H1 (cell line): ENCODE results near the gene LTBP4. TPM values are rescaled to one million over a fixed set of nuclear protein-coding genes. Genes with fewer than 3 reads are reported as not detected.
A peak's percentile ranks its signal among the peaks of the same experiment; 100 is the strongest.

Experiments used
- CTCF ChIA-PET: fragments of 300-600 bp; sonication (Branson Sonifier 250); formaldehyde crosslinking; loops from one replicate; lab custom pipeline; 2021; ENCODE audit not compliant: partially characterized antibody; lab: Charles Lee
- POLR2A ChIA-PET: fragments of 300-600 bp; sonication (Branson Sonifier 250); formaldehyde crosslinking; loops from one replicate; lab custom pipeline; 2021; ENCODE audit warnings: inconsistent platforms; ENCODE audit not compliant: partially characterized antibody; lab: Charles Lee
- DNase-seq, 2 experiments: peaks; one replicate each; pipeline versions ENCODE4 v3.0.0 to v3.0.0-alpha.2; 2010 to 2022; ENCODE audit warnings: low spot score in 2 of 2, low read depth in 1 of 2, mixed read lengths in 1 of 2
- FAIRE-seq: peaks from 2 replicates; lab custom pipeline; 2011; peaks lifted over from hg19 to GRCh38; lab: Jason Lieb, UNC
- H2AFZ ChIP-seq: 2 replicates; pipeline ENCODE4 v1.8.1; 2012; ENCODE audit warnings: low read length, inconsistent platforms
- H2AK5ac ChIP-seq: 2 replicates; pipeline ENCODE4 v1.6.1; 2013; ENCODE audit warnings: low read depth, low read length
- H2BK120ac ChIP-seq: replicated peaks from 2 replicates; pipeline ENCODE3; 2013; ENCODE audit warnings: low read depth, low read length, inconsistent platforms
- H2BK12ac ChIP-seq: 2 replicates; pipeline ENCODE4 v1.6.1; 2013; ENCODE audit warnings: low read depth, low read length
- H2BK15ac ChIP-seq: 2 replicates; pipeline ENCODE4 v1.6.1; 2013; ENCODE audit warnings: low read length
- H2BK20ac ChIP-seq: 2 replicates; pipeline ENCODE4 v1.6.1; 2013; ENCODE audit warnings: low read length
- H2BK5ac ChIP-seq: 2 replicates; pipeline ENCODE4 v1.6.1; 2013; ENCODE audit warnings: low read depth, low read length
- H3K14ac ChIP-seq: 2 replicates; pipeline ENCODE4 v1.6.1; 2013; ENCODE audit warnings: inconsistent platforms; ENCODE audit not compliant: insufficient read length
- H3K18ac ChIP-seq: 2 replicates; pipeline ENCODE4 v1.6.1; 2013; ENCODE audit warnings: low read length; ENCODE audit errors: extremely low read depth
- H3K23ac ChIP-seq: 2 replicates; pipeline ENCODE4 v1.6.1; 2013; ENCODE audit warnings: inconsistent platforms; ENCODE audit not compliant: insufficient read length
- H3K23me2 ChIP-seq: 2 replicates; pipeline ENCODE4 v1.6.1; 2013; ENCODE audit warnings: low read depth, low read length
- H3K27ac ChIP-seq: 2 replicates; pipeline ENCODE4 v1.6.1; 2011; ENCODE audit warnings: low read depth, low read length, inconsistent platforms
- H3K27me3 ChIP-seq, 4 experiments: replicated peaks in 1 of 4; 1 replicate in 1 of 4; 2 replicates in 3 of 4; pipeline versions ENCODE4 v1.6.1 to v1.8.1; 2011 to 2013; ENCODE audit warnings: low read length in 3 of 4, mild to moderate bottlenecking in 3 of 4, inconsistent platforms in 2 of 4, mixed read lengths in 2 of 4, moderate library complexity in 1 of 4; ENCODE audit not compliant: control insufficient read depth in 3 of 4, insufficient read depth in 3 of 4; ENCODE audit errors: extremely low read depth in 1 of 4
- H3K36me3 ChIP-seq, 4 experiments: 2 replicates each; pipeline versions ENCODE4 v1.6.1 to v1.8.1; 2011 to 2013; ENCODE audit warnings: mild to moderate bottlenecking in 4 of 4, low read length in 3 of 4, moderate library complexity in 2 of 4, control low read depth in 1 of 4, inconsistent platforms in 1 of 4; ENCODE audit not compliant: insufficient read depth in 4 of 4, control insufficient read depth in 2 of 4
- H3K4ac ChIP-seq: replicated peaks from 2 replicates; pipeline ENCODE3; 2013; ENCODE audit warnings: low read length, low read depth, mixed read lengths, inconsistent platforms; ENCODE audit not compliant: insufficient read length
- H3K4me1 ChIP-seq, 4 experiments: replicated peaks in 1 of 4; 1 replicate in 1 of 4; 2 replicates in 3 of 4; pipeline versions ENCODE4 v1.6.1 to v1.8.1; 2011 to 2013; ENCODE audit warnings: low read length in 3 of 4, inconsistent platforms in 2 of 4, mixed read lengths in 1 of 4; ENCODE audit not compliant: insufficient read depth in 4 of 4, control insufficient read depth in 3 of 4
- H3K4me2 ChIP-seq, 2 experiments: 2 replicates each; pipeline versions ENCODE4 v1.6.1 to v1.8.1; 2011 to 2013; ENCODE audit warnings: low read depth in 2 of 2, low read length in 2 of 2, control low read depth in 1 of 2, inconsistent platforms in 1 of 2, mild to moderate bottlenecking in 1 of 2; ENCODE audit not compliant: insufficient read depth in 1 of 2
- H3K4me3 ChIP-seq, 4 experiments: fragments of 200-600, 300-600 bp in 1 of 4; sonication (generic), shearing (Covaris generic), sonication (Bioruptor Twin) in 1 of 4; 2 replicates each; pipeline versions ENCODE4 v1.5.1 to v1.8.1; 2011 to 2016; ENCODE audit warnings: low read length in 4 of 4, low read depth in 3 of 4, control low read depth in 2 of 4, inconsistent platforms in 2 of 4, mild to moderate bottlenecking in 2 of 4, mixed read lengths in 1 of 4, moderate library complexity in 1 of 4; ENCODE audit not compliant: insufficient read depth in 2 of 4; ENCODE audit errors: extremely low read depth in 1 of 4
- H3K56ac ChIP-seq: replicated peaks from 2 replicates; pipeline ENCODE3; 2013; ENCODE audit warnings: low read depth, mild to moderate bottlenecking, mixed read lengths, low read length, inconsistent platforms; ENCODE audit not compliant: insufficient read length
- H3K79me1 ChIP-seq: 2 replicates; pipeline ENCODE4 v1.6.1; 2013; ENCODE audit warnings: low read depth, low read length, control low read depth
- H3K79me2 ChIP-seq, 2 experiments: 2 replicates each; pipeline versions ENCODE4 v1.6.1 to v1.8.1; 2012 to 2013; ENCODE audit warnings: low read length in 2 of 2, mild to moderate bottlenecking in 2 of 2, inconsistent platforms in 1 of 2; ENCODE audit not compliant: insufficient read depth in 2 of 2, control insufficient read depth in 1 of 2
- H3K9ac ChIP-seq, 4 experiments: replicated peaks in 1 of 4; 1 replicate in 1 of 4; 2 replicates in 3 of 4; pipeline versions ENCODE4 v1.6.1 to v1.8.1; 2011 to 2013; ENCODE audit warnings: low read depth in 3 of 4, low read length in 3 of 4, control low read depth in 2 of 4, mild to moderate bottlenecking in 2 of 4, moderate library complexity in 2 of 4, inconsistent platforms in 1 of 4; ENCODE audit errors: extremely low read depth in 1 of 4
- H3K9me3 ChIP-seq, 2 experiments: 2 replicates each; pipeline versions ENCODE4 v1.6.1 to v1.8.1; 2012 to 2013; ENCODE audit warnings: mild to moderate bottlenecking in 2 of 2, moderate library complexity in 2 of 2, control low read depth in 1 of 2, inconsistent platforms in 1 of 2, low read depth in 1 of 2, low read length in 1 of 2, mixed read lengths in 1 of 2; ENCODE audit not compliant: insufficient read depth in 2 of 2
- H4K20me1 ChIP-seq, 2 experiments: replicated peaks in 1 of 2; 2 replicates each; pipeline versions ENCODE3 to v1.8.1; 2011 to 2013; ENCODE audit warnings: inconsistent platforms in 2 of 2, low read length in 2 of 2, mild to moderate bottlenecking in 1 of 2; ENCODE audit not compliant: insufficient read depth in 2 of 2, control insufficient read depth in 1 of 2
- H4K5ac ChIP-seq: 2 replicates; pipeline ENCODE4 v1.6.1; 2013; ENCODE audit warnings: low read length, low read depth, mixed read lengths, inconsistent platforms; ENCODE audit not compliant: insufficient read length
- H4K8ac ChIP-seq: 2 replicates; pipeline ENCODE4 v1.8.0; 2013; ENCODE audit warnings: mild to moderate bottlenecking, moderate library complexity, low read length, inconsistent platforms; ENCODE audit not compliant: insufficient read depth; ENCODE audit errors: extremely low read depth
- H4K91ac ChIP-seq: replicated peaks from 2 replicates; pipeline ENCODE3; 2013; ENCODE audit warnings: low read length, mixed read lengths, inconsistent platforms; ENCODE audit not compliant: insufficient read length
- EP300 ChIP-seq, 2 experiments: IDR thresholded peaks; 1 replicate in 1 of 2; 2 replicates in 1 of 2; pipeline ENCODE4 v1.6.1; 2011 to 2012; ENCODE audit warnings: low read depth in 2 of 2, low read length in 2 of 2, mild to moderate bottlenecking in 2 of 2, borderline replicate concordance in 1 of 2, inconsistent platforms in 1 of 2, moderate library complexity in 1 of 2
- SIX5 ChIP-seq: IDR thresholded peaks from 2 replicates; pipeline ENCODE4 v1.6.1; 2011; ENCODE audit warnings: mild to moderate bottlenecking, low read depth, low read length
- WGBS, 2 experiments: shearing (Covaris generic) in 1 of 2; methylation state at CpG; one replicate each; pipeline versions ENCODE4 v1.1.6 to v1.1.7; 2013 to 2015; ENCODE audit warnings: low lambda C conversion rate in 2 of 2, mixed read lengths in 2 of 2, inconsistent platforms in 1 of 2, low coverage in 1 of 2, missing lambda C conversion rate in 1 of 2; ENCODE audit not compliant: insufficient replicate concordance in 2 of 2, insufficient coverage in 1 of 2, insufficient read length in 1 of 2; ENCODE audit errors: extremely low coverage in 1 of 2, missing lambda C conversion rate in 1 of 2; 5-methylcytosine and 5-hydroxymethylcytosine counted together
- polyA plus RNA-seq, 7 experiments: library from polyadenylated mRNA; depleted of rRNA in 3 of 7; stranded (reverse) in 5 of 7; unstranded in 2 of 7; fragments of >200 nt in 5 of 7; fragments of 200-250 nt in 2 of 7; gene quantifications; 1 replicate in 5 of 7; 2 replicates in 1 of 7; 4 replicates in 1 of 7; pipeline versions ENCODE4 v1.2.1 to v1.2.3, GENCODE V29; 2011 to 2013; ENCODE audit warnings: missing spikeins in 2 of 7, mixed read lengths in 2 of 7
- total RNA-seq: library from RNA; stranded (reverse); fragmentation: NEBNext Ultra II Directional; extraction: Animal tissue kit (Norgen Biotek cat#: 25700); gene quantifications from 2 replicates; pipeline ENCODE4 v1.2.1, GENCODE V29; 2021
- TF ChIP-seq, protein P1 (sequence below): IDR thresholded peaks from 2 replicates; pipeline ENCODE4 v1.6.1; 2012; ENCODE audit warnings: inconsistent platforms
- TF ChIP-seq, protein P2 (sequence below): IDR thresholded peaks from 2 replicates; pipeline ENCODE4 v1.6.1; 2012; ENCODE audit warnings: inconsistent platforms

LTBP4 gene
- total and polyA plus RNA-seq, 2 of the 8 experiments (the other 6 are each of a cell fraction or from before 2014, with no cell fraction given): 54.5 to 77.1 TPM

DNA sequence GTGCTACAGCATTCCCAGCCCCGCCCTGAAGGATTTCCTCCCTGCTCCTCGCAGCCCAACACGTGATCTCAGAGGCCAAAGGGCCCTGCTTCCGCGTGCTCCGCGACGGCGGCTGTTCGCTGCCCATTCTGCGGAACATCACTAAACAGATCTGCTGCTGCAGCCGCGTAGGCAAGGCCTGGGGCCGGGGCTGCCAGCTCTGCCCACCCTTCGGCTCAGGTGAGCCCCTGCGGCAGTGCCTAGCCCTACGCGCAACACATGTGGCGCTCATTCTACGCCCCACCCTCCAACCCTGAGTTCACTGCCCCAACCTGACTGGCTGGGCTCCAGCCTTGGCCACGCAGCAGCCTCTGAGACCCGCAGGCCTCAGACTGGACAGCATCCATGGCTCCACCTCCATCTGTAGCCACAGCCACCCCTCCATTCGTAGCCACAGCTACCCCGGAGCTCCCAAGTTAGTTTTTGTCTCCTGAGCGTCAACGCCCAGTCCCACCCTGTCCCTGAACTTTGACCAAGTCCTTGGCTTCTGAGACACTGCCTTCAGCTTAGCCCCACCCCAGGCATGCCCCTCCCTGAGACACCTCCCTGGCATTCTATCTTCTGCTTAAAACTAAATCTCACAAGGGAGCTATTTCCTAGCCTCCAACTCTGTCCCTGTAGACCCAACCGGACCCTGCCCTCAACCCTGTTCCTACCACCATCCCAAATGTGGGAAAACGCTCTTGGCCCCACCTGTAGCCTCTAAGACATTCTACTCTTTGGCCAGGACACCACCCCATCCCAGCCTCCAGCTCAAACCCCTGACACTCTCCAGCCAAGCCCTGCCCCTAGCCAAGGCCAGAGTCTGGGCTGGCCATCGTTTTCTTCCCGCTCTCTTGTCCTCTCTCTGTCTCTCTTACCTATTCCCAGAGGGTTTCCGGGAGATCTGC lies 6.4 kb downstream of the LTBP4 start:
- Histone ChIP-seq H4K91ac (no peak overlapping the region), H3K23ac (no peak overlapping the region), H3K56ac (no peak overlapping the region), H3K36me3 (no peaks in the 10 kb centered on the region; a peak in 1 of 8 replicates), H3K23me2 (peaks cover 30% of the 10 kb centered on the region; the same call in 1 of the 2 replicates), H3K9ac (no peak overlapping the region), H3K79me1 (0 out of 2 replicates have a peak, but pooled peaks cover 2% of the 10 kb centered on the region), H3K4me3 (no peak overlapping the region), H2BK20ac (no peak overlapping the region), H2BK5ac (no peak overlapping the region), H4K8ac (no peak overlapping the region), H3K4me2 (no peak overlapping the region), H3K14ac (no peak overlapping the region), H3K27ac (no peak overlapping the region), H2AFZ (no peak overlapping the region), H4K20me1 (peaks cover 5 to 9% of the 10 kb centered on the region in 2 experiments), H2BK12ac (no peak overlapping the region), H3K27me3 (peaks cover 2 to 61% (median 57%) of the 10 kb centered on the region in 4 experiments), H2AK5ac (no peak overlapping the region), H3K79me2 (no peaks in the 10 kb centered on the region), H3K4me1 (peaks cover 11 to 34% (median 20%) of the 10 kb centered on the region in 4 experiments), H2BK120ac (no peak overlapping the region), H3K9me3 (no peaks in the 10 kb centered on the region), H3K18ac (no peak overlapping the region), H2BK15ac (no peak overlapping the region), H3K4ac (no peak overlapping the region), H4K5ac (no peak overlapping the region)
- ChIA-PET POLR2A (interaction anchor here (1.0 to 1.7 kb wide), 5 partner anchors 8 to 192 kb away, joined by 3 to 4 read pairs (median 3); partner anchors contain the start of gene EGLN2), CTCF (interaction anchor here (0.8 to 11.3 kb wide), 5 partner anchors 9 to 59 kb away, joined by 3 to 100 read pairs (median 3); no protein-coding TSS in a partner anchor)
- FAIRE-seq: no peak
- no peak for DNase-seq
- 83% methylated on average over 28 of the region's 31 CpGs; no CpG with 5 or more reads in 1 of the 2 experiments for whole genome bisulfite sequencing, 2 experiments
- TF ChIP-seq, protein P1, sequence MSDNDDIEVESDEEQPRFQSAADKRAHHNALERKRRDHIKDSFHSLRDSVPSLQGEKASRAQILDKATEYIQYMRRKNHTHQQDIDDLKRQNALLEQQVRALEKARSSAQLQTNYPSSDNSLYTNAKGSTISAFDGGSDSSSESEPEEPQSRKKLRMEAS: peak; percentile 92
- TF ChIP-seq, protein P2, sequence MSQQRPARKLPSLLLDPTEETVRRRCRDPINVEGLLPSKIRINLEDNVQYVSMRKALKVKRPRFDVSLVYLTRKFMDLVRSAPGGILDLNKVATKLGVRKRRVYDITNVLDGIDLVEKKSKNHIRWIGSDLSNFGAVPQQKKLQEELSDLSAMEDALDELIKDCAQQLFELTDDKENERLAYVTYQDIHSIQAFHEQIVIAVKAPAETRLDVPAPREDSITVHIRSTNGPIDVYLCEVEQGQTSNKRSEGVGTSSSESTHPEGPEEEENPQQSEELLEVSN: peak; percentile 88
- TF ChIP-seq EP300 (IDR thresholded peaks at IDR 0.05; ENCODE audit: borderline replicate concordance in 1 of 2, low read depth in 2 of 2, low read length in 2 of 2) (no peak), SIX5 (no peak)
